Measurements from ENCODE around the gene SCN9A.
"Not testable (repeated sequence)": the region's sequence is repeated elsewhere in the genome, so short reads cannot be mapped to it uniquely, and the experiment has no call there.

Gene SCN9A

DNA sequence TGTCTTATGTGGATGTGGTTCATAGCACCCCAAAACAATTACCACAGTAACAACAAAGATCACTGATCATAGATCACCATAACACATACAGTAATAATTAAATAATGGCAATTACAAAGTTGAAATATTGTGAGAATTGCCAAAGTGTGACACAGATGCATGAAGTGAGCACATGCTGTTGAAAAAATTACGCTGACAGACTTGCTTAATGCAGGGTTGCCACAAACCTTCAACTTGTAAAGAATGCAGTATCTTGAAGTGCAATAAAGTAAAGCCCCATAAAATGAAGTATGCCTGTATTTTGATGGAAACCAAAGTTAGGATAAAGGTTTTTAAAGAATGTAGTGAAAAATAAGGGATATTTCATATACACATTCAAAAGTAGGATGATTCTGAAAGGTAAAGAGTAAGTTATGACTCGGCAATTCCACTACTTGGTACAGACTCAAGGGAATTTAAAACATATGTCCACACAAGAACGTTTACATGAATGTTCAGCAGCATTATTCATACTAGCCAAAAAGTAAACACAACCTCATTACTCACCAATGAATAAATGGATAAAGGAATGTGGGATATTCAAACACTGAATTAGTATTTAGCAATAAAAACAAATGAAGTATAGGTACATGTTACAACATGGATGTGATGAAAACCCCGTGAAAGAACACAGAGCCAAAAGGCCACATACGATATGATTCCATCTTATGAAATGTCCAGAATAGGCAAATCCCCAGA lies 61.6 kb downstream of the SCN9A start:
- Histone ChIP-seq H2BK5ac (ENCODE audit: low read depth, low read length, poor library complexity) (no peak overlapping the region), H3K79me1 (ENCODE audit: low read length) (no peaks in the 10 kb centered on the region), H3K27me3 (ENCODE audit: insufficient read depth, low read length) (no peaks in the 10 kb centered on the region), H2BK120ac (ENCODE audit: insufficient read depth, low read length, poor library complexity) (no peak overlapping the region), H3K4ac (ENCODE audit: low read depth, low read length) (no peak overlapping the region), H3K9me3 (ENCODE audit: insufficient read depth, low read depth, low read length) (no peaks in the 10 kb centered on the region), H2AFZ (ENCODE audit: insufficient read depth, low read length, poor library complexity) (no peak overlapping the region), H3K4me2 (ENCODE audit: low read length) (no peak overlapping the region), H3K4me3 (ENCODE audit: low read depth, low read length) (no peak overlapping the region), H3K27ac (ENCODE audit: low read depth, low read length) (no peak overlapping the region), H3K79me2 (ENCODE audit: control insufficient read depth, insufficient read depth, low read length, poor library complexity) (no peaks in the 10 kb centered on the region), H2AK5ac (ENCODE audit: low read length) (no peak overlapping the region), H3K36me3 (ENCODE audit: control insufficient read depth in 1 of 2, insufficient read depth in 2 of 2, low read length in 2 of 2) (no peaks in the 10 kb centered on the region), H4K8ac (ENCODE audit: low read depth, low read length) (no peak overlapping the region), H3K14ac (ENCODE audit: low read length) (no peak overlapping the region), H4K12ac (ENCODE audit: low read depth, low read length) (no peak overlapping the region), H3K9ac (ENCODE audit: low read length) (no peak overlapping the region), H3K23ac (ENCODE audit: low read length) (no peak overlapping the region), H4K91ac (ENCODE audit: low read depth, low read length) (no peak overlapping the region), H2BK12ac (ENCODE audit: low read length) (no peak overlapping the region), H3K18ac (ENCODE audit: low read length) (no peak overlapping the region), H3K4me1 (ENCODE audit: control insufficient read depth in 1 of 2, insufficient read depth in 2 of 2, low read length in 2 of 2) (no peaks in the 10 kb centered on the region)
- no CpG with 5 or more reads among the region's 5 CpGs for WGBS (ENCODE audit: extremely low coverage, insufficient coverage, insufficient read length)
- no peak for DNase-seq

DNA sequence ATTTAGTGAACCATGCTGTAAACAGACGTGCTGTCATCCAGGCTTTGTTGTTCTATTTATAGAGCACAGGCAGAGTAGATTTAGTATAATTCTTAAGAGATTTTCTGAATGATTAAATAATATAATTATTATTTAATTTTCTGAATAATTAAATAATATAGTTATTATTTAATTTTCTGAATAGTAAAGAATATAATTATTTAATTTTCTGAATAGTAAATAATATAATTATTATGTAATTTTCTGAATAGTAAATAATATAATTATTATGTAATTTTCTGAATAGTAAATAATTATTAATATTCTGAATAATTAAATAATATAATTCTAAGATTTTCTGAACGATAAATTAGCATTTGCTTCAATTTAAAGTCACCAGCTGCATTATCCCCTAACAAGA lies 62.9 kb downstream of the SCN9A start:
- not testable (repeated sequence) for H3K79me2 ChIP-seq (ENCODE audit: control insufficient read depth, insufficient read depth, low read length, poor library complexity); H4K8ac ChIP-seq (ENCODE audit: low read depth, low read length); H3K4me3 ChIP-seq (ENCODE audit: low read depth, low read length); H4K12ac ChIP-seq (ENCODE audit: low read depth, low read length); H3K4ac ChIP-seq (ENCODE audit: low read depth, low read length); H3K27ac ChIP-seq (ENCODE audit: low read depth, low read length); H2BK12ac ChIP-seq (ENCODE audit: low read length); H3K14ac ChIP-seq (ENCODE audit: low read length); H3K27me3 ChIP-seq (ENCODE audit: insufficient read depth, low read length); H3K9me3 ChIP-seq (ENCODE audit: insufficient read depth, low read depth, low read length); H2BK5ac ChIP-seq (ENCODE audit: low read depth, low read length, poor library complexity); H2BK120ac ChIP-seq (ENCODE audit: insufficient read depth, low read length, poor library complexity); H2AK5ac ChIP-seq (ENCODE audit: low read length); H3K23ac ChIP-seq (ENCODE audit: low read length); H2AFZ ChIP-seq (ENCODE audit: insufficient read depth, low read length, poor library complexity); H4K91ac ChIP-seq (ENCODE audit: low read depth, low read length); H3K18ac ChIP-seq (ENCODE audit: low read length); H3K36me3 ChIP-seq (ENCODE audit: control insufficient read depth in 1 of 2, insufficient read depth in 2 of 2, low read length in 2 of 2); H3K4me1 ChIP-seq (ENCODE audit: control insufficient read depth in 1 of 2, insufficient read depth in 2 of 2, low read length in 2 of 2); H3K4me2 ChIP-seq (ENCODE audit: low read length); H3K9ac ChIP-seq (ENCODE audit: low read length); DNase-seq; H3K79me1 ChIP-seq (ENCODE audit: low read length)
- no CpG with 5 or more reads among the region's 2 CpGs for WGBS (ENCODE audit: extremely low coverage, insufficient coverage, insufficient read length)

DNA sequence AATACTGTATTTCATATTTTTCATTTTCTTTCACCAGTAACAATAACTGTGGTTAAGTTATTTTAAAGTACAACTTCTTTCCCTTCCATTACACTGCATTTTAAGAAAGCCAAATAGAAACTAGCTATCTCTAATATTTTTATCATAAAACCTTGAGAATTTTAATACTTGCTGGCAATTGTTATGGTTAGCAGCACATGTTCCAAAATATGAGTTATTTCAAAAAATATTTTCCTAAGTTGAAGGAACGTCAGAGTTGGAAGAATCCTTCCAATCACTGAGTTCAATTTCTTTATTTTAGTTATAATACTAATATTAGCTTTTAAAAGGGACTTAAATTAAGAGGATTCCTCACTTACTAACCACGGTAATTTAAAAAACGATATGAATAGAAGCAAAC lies 68.4 kb downstream of the SCN9A start:
- no peak for DNase-seq
- no peak overlapping the region for H4K91ac ChIP-seq (ENCODE audit: low read depth, low read length)
- H3K9me3 ChIP-seq (ENCODE audit: insufficient read depth, low read depth, low read length) = no peaks in the 10 kb centered on the region
- H3K79me2 ChIP-seq (ENCODE audit: control insufficient read depth, insufficient read depth, low read length, poor library complexity) = no peaks in the 10 kb centered on the region
- H2BK5ac ChIP-seq (ENCODE audit: low read depth, low read length, poor library complexity) = no peak overlapping the region
- no peak overlapping the region for H3K27ac ChIP-seq (ENCODE audit: low read depth, low read length)
- no peaks in the 10 kb centered on the region for H3K4me1 ChIP-seq (ENCODE audit: control insufficient read depth in 1 of 2, insufficient read depth in 2 of 2, low read length in 2 of 2)
- H2AFZ ChIP-seq (ENCODE audit: insufficient read depth, low read length, poor library complexity) = no peak overlapping the region
- no peaks in the 10 kb centered on the region for H3K79me1 ChIP-seq (ENCODE audit: low read length)
- H3K18ac ChIP-seq (ENCODE audit: low read length) = no peak overlapping the region
- no peak overlapping the region for H3K9ac ChIP-seq (ENCODE audit: low read length)
- H3K4me3 ChIP-seq (ENCODE audit: low read depth, low read length) = no peak overlapping the region
- H3K27me3 ChIP-seq (ENCODE audit: insufficient read depth, low read length) = no peaks in the 10 kb centered on the region
- H4K8ac ChIP-seq (ENCODE audit: low read depth, low read length) = no peak overlapping the region
- H3K14ac ChIP-seq (ENCODE audit: low read length) = no peak overlapping the region
- no peaks in the 10 kb centered on the region for H3K36me3 ChIP-seq (ENCODE audit: control insufficient read depth in 1 of 2, insufficient read depth in 2 of 2, low read length in 2 of 2)
- no peak overlapping the region for H4K12ac ChIP-seq (ENCODE audit: low read depth, low read length)
- H3K23ac ChIP-seq (ENCODE audit: low read length) = no peak overlapping the region
- H3K4me2 ChIP-seq (ENCODE audit: low read length) = no peak overlapping the region
- H2BK120ac ChIP-seq (ENCODE audit: insufficient read depth, low read length, poor library complexity) = no peak overlapping the region
- WGBS (ENCODE audit: extremely low coverage, insufficient coverage, insufficient read length) = no CpG with 5 or more reads among the region's 3 CpGs
- H2AK5ac ChIP-seq (ENCODE audit: low read length) = no peak overlapping the region
- H3K4ac ChIP-seq (ENCODE audit: low read depth, low read length) = no peak overlapping the region
- no peak overlapping the region for H2BK12ac ChIP-seq (ENCODE audit: low read length)

- no peak overlapping the region for H3K27ac ChIP-seq (ENCODE audit: low read depth, low read length)
- no peaks in the 10 kb centered on the region for H3K9me3 ChIP-seq (ENCODE audit: insufficient read depth, low read depth, low read length)
- H2BK120ac ChIP-seq (ENCODE audit: insufficient read depth, low read length, poor library complexity) = no peak overlapping the region
- no peak overlapping the region for H2AK5ac ChIP-seq (ENCODE audit: low read length)
- no peak overlapping the region for H2BK12ac ChIP-seq (ENCODE audit: low read length)
- no peaks in the 10 kb centered on the region for H3K79me1 ChIP-seq (ENCODE audit: low read length)
- no peaks in the 10 kb centered on the region for H3K27me3 ChIP-seq (ENCODE audit: insufficient read depth, low read length)
- no peak overlapping the region for H3K23ac ChIP-seq (ENCODE audit: low read length)
- no peak overlapping the region for H2BK5ac ChIP-seq (ENCODE audit: low read depth, low read length, poor library complexity)
- no peaks in the 10 kb centered on the region for H3K4me1 ChIP-seq (ENCODE audit: control insufficient read depth in 1 of 2, insufficient read depth in 2 of 2, low read length in 2 of 2)
- H3K14ac ChIP-seq (ENCODE audit: low read length) = no peak overlapping the region
- no peak for DNase-seq
- no peaks in the 10 kb centered on the region for H3K36me3 ChIP-seq (ENCODE audit: control insufficient read depth in 1 of 2, insufficient read depth in 2 of 2, low read length in 2 of 2)
- H4K12ac ChIP-seq (ENCODE audit: low read depth, low read length) = no peak overlapping the region
- no peak overlapping the region for H3K9ac ChIP-seq (ENCODE audit: low read length)
- H3K18ac ChIP-seq (ENCODE audit: low read length) = no peak overlapping the region
- H3K4ac ChIP-seq (ENCODE audit: low read depth, low read length) = no peak overlapping the region
- H3K79me2 ChIP-seq (ENCODE audit: control insufficient read depth, insufficient read depth, low read length, poor library complexity) = no peaks in the 10 kb centered on the region
- no peak overlapping the region for H4K91ac ChIP-seq (ENCODE audit: low read depth, low read length)
- no peak overlapping the region for H3K4me3 ChIP-seq (ENCODE audit: low read depth, low read length)
- no CpG with 5 or more reads among the region's 1 CpG for WGBS (ENCODE audit: extremely low coverage, insufficient coverage, insufficient read length)
- no peak overlapping the region for H2AFZ ChIP-seq (ENCODE audit: insufficient read depth, low read length, poor library complexity)
- no peak overlapping the region for H4K8ac ChIP-seq (ENCODE audit: low read depth, low read length)
- H3K4me2 ChIP-seq (ENCODE audit: low read length) = no peak overlapping the region
These were observed 71.1 kb downstream of the SCN9A start for GRCh38 chr2:166304656-166305055.
